GM13977 (cell line): Measurements from ENCODE around the gene ZNF774.
"Not testable (repeated sequence)": the region's sequence is repeated elsewhere in the genome, so short reads cannot be mapped to it uniquely, and the experiment has no call there.

Experiments used
- DNase-seq: peaks from one replicate; pipeline ENCODE4 v3.0.0; 2012; ENCODE audit warnings: low spot score
- in situ Hi-C: fragments of 300-500 bp; cut with MboI; formaldehyde crosslinking; loops from one replicate; pipeline ENCODE4 v1.12.0; 2022; ENCODE audit warnings: low sequenced_read_pairs, low pct_unique_long_range_greater_than_20kb, mixed read lengths, inconsistent platforms; ENCODE audit not compliant: unreplicated experiment
- TF ChIP-seq, protein P1 (sequence below): IDR thresholded peaks from 2 replicates; pipeline ENCODE4 v1.5.1; 2012; ENCODE audit warnings: mild to moderate bottlenecking, control low read depth; ENCODE audit not compliant: insufficient read depth; ENCODE audit errors: extremely low read depth, missing control alignments

The ZNF774 gene

DNA sequence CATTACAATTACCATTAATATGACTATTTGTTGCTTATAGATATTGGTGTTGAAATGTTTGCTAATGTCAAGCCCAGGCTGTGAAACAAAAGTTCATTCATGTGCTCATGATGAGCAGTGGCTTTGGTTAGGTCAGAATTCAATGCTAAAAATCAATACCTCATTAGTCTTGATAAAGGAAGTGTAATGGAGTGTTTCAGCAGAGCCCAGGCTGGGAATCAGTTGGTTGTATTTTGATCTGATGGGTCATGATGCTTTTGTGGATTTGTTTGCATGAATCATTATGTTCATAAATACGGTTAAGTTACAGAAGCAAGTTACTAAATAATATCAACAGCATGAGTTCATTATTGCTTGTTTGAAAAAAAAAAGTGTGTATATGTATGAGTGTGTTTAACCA lies 13.6 kb upstream of the ZNF774 start:
- in situ Hi-C loops, result no loop called here
- TF ChIP-seq, protein P1, sequence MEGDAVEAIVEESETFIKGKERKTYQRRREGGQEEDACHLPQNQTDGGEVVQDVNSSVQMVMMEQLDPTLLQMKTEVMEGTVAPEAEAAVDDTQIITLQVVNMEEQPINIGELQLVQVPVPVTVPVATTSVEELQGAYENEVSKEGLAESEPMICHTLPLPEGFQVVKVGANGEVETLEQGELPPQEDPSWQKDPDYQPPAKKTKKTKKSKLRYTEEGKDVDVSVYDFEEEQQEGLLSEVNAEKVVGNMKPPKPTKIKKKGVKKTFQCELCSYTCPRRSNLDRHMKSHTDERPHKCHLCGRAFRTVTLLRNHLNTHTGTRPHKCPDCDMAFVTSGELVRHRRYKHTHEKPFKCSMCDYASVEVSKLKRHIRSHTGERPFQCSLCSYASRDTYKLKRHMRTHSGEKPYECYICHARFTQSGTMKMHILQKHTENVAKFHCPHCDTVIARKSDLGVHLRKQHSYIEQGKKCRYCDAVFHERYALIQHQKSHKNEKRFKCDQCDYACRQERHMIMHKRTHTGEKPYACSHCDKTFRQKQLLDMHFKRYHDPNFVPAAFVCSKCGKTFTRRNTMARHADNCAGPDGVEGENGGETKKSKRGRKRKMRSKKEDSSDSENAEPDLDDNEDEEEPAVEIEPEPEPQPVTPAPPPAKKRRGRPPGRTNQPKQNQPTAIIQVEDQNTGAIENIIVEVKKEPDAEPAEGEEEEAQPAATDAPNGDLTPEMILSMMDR, result no peak
- no peak for DNase-seq

DNA sequence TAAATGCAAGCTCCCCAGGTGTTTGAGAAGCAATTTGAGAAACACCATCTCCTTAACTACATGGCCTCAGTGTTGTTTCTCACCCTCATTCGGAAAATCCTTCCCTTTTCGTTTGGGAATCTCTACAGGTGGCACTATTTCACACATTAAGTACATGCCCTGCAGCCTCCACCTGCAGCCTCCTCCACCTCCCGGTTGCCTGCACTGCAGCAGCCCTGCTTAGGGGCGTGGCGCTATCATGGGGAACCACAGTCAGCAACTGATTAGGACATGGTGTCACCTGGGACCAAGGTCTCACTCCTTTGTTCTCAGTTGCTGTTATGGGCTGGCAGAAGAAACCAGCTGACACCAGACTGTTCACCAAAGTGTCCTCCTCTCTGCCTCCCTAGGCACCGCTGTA lies 11.7 kb upstream of the ZNF774 start:
- in situ Hi-C loops, result no loop called here
- TF ChIP-seq, protein P1, result no peak
- DNase-seq, result no peak

DNA sequence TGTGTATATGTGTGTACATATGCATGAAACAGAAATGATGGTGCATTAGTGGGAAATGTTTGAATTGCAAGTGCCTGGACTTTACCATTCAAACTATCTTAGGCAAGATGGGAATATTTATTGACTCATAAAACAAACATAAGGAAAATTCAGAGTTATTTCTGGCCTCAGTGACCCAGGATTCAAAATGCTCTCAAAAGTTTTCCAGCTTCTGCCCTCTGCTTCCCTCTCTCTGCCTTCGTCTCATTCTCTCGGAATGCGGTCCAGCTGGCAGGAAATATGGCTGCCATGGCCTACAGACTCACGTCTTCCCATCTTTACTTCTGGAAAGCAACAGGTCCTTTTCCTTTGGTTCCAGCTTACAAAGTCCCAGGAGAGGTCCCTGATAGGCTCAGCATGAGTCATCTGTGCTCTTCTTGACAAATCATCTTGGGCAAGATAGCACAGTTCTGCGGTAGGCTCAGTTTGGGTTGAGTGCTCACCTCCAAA lies 8.7 kb upstream of the ZNF774 start:
- in situ Hi-C loops, result no loop called here
- TF ChIP-seq, protein P1, result no peak
- no peak for DNase-seq

DNA sequence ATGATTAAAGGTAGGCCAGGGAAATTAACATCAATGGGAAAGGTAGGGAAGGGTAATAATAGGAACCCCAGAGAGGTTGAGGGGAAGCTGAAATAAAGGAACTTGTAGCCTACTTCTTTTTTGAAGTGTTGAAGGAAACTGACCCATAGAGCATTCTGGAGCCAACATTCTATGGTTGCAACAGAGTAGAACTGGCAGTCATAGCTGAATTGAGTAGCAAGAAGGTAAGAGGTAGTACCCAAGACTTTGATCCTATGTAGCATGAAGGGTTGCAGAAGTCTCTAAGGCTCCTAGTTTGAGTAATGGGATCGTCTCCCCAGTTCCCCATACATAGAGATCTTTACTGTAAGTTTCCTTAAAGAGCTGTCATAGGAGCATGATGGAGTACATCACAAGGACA lies 7.4 kb upstream of the ZNF774 start:
- in situ Hi-C loops, result no loop called here
- TF ChIP-seq, protein P1, result no peak

DNA sequence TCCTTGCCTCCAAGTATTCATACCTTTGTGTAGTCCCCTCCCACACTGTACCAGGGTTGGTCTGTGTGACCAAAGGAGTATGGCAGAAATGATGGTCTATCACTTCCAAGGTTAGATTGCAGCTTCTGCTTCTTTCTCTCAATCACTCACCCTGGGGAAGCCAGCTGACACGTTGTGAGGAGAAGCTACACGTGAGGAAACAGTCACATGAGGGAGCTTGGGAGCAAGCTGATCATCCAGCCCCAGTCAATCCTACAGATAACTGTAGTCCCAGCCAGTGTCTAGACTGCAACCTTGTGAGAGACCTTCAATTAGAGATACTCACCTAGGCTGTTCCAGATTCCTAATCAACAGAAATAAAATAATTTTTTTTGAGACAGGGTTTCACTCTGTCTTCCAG lies 6.2 kb upstream of the ZNF774 start:
- in situ Hi-C loops, result no loop called here
- TF ChIP-seq, protein P1, result no peak
- no peak for DNase-seq

More for the DNA sequence above, 7.4 kb upstream of the ZNF774 start:
- DNase-seq, result no peak

DNA sequence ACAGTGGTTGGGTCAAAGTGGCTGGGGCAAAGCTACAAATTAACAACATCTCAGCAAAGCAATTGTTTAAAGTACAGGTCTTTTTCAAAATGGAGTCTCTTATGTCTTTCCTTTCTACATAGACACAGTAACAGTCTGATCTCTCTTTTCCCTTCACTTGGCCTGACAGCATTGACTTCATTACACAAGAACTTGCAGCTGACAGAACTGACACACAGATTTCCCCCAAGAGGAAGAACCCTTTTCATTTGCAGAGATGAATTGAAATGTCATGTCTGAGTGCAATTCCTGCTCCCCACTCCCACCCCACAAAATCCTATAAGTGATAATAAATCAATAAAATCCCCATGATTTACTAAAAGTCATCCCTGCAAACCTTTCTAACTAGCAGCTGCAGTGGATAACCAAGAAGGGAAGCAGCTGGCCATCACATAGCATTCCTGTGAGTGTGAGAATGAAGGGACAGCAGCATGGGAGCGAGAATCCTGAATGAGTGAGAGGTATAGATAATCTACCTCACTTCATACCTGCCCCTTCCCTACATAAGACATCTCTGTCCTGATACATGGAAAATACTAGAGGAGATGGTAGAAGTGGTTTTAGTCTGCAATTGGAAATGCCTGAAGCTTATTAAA lies 4.5 kb upstream of the ZNF774 start:
- DNase-seq, in situ Hi-C loops: not testable (repeated sequence)

- in situ Hi-C loops, result no loop called here
- DNase-seq, result no peak
- TF ChIP-seq, protein P1, result no peak
Observed at GRCh38 chr15:90348456-90348855, 3.6 kb upstream of the ZNF774 start.
